DOHH2 (cell line): ENCODE results near the gene ARHGEF1.

Experiments
- EZH2phosphoT487 ChIP-seq: fragments of 200-600 bp; sonication (generic); IDR thresholded peaks from 2 replicates; pipeline ENCODE4 v1.6.1; 2017; ENCODE audit warnings: borderline replicate concordance, mild to moderate bottlenecking, antibody characterized with exemption, low read length, moderate library complexity, mixed read lengths
- TF ChIP-seq, protein P1 (sequence below): fragments of 200-600 bp; sonication (generic); IDR thresholded peaks from one replicate; pipeline ENCODE4 v1.5.1; 2014; ENCODE audit warnings: antibody characterized with exemption, mild to moderate bottlenecking, low read depth, low read length; ENCODE audit not compliant: poor library complexity, severe bottlenecking

DNA sequence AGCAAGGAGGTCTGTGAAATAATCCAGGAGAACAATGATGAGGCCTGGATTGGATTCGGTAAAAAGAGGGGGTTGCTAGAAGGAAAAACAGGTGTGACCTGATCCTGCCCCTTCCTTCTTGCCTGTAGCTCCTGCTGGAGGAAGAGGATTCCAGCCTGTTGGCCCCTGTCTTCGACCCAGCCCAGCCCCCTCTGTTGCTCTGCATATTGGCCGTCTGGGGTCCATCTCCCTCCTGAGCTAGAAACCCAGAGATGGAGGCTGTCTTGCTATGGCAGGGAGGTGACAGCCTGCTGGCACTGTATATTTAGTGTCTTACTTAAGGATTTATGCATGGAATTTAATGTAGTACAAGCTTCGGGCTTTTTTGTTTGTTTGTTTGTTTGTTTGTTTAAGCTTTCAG is 31.5 kb upstream of the ARHGEF1 start:
- TF ChIP-seq, protein P1, sequence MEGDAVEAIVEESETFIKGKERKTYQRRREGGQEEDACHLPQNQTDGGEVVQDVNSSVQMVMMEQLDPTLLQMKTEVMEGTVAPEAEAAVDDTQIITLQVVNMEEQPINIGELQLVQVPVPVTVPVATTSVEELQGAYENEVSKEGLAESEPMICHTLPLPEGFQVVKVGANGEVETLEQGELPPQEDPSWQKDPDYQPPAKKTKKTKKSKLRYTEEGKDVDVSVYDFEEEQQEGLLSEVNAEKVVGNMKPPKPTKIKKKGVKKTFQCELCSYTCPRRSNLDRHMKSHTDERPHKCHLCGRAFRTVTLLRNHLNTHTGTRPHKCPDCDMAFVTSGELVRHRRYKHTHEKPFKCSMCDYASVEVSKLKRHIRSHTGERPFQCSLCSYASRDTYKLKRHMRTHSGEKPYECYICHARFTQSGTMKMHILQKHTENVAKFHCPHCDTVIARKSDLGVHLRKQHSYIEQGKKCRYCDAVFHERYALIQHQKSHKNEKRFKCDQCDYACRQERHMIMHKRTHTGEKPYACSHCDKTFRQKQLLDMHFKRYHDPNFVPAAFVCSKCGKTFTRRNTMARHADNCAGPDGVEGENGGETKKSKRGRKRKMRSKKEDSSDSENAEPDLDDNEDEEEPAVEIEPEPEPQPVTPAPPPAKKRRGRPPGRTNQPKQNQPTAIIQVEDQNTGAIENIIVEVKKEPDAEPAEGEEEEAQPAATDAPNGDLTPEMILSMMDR: no peak
- no peak for TF ChIP-seq EZH2phosphoT487
